GM12892 (cell line): ENCODE measurements around the gene NUP210L.

Experiments used
- POLR2A ChIP-seq: IDR thresholded peaks from 2 replicates; pipeline ENCODE4 v1.6.1; 2011; ENCODE audit warnings: low read depth, low read length, control low read depth
- POLR2AphosphoS5 ChIP-seq: IDR thresholded peaks from 2 replicates; pipeline ENCODE4 v1.6.1; 2011; ENCODE audit warnings: low read depth, low read length, control low read depth
- TAF1 ChIP-seq: IDR thresholded peaks from 2 replicates; pipeline ENCODE4 v1.6.1; 2011; ENCODE audit warnings: low read depth, mild to moderate bottlenecking, control low read depth, low read length, borderline replicate concordance

DNA sequence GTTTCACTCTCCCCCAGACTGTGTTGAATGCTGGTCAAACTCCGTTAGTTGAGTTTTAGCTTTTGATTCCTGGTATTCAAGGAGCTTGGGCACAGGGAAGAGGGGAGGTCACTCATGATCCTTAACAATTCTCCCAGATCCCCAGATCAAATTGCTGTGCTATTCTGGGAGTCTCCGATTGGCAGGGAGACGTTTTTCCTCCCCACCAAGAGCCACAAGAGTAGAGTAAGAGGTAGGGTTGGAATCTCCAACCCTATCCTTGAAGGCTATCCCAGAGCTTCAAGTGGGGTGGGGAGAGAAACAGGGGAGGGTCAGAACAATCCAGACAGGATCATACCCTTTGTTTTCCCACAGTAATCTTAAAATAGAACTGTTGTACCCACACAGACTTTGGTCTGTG, 37.6 kb upstream of the NUP210L start:
- no peak for TF ChIP-seq POLR2A
- no peak for TF ChIP-seq POLR2AphosphoS5
- no peak for TF ChIP-seq TAF1
